HG03575 (cell line): Measurements from ENCODE around the gene MOAP1.
"Not testable (repeated sequence)": the region's sequence is repeated elsewhere in the genome, so short reads cannot be mapped to it uniquely, and the experiment has no call there.

Experiments
- ATAC-seq: cut with Tn5 transposase; IDR thresholded peaks from one replicate; pipeline ENCODE4 v1.9.1; 2021; ENCODE audit not compliant: unreplicated experiment, insufficient number of reproducible peaks, low FRiP score; ENCODE audit errors: extremely low read depth

The MOAP1 gene

GRCh38 chr14:93195316-93195999 is 10.8 kb upstream of the MOAP1 start:
- ATAC-seq = no peak

DNA sequence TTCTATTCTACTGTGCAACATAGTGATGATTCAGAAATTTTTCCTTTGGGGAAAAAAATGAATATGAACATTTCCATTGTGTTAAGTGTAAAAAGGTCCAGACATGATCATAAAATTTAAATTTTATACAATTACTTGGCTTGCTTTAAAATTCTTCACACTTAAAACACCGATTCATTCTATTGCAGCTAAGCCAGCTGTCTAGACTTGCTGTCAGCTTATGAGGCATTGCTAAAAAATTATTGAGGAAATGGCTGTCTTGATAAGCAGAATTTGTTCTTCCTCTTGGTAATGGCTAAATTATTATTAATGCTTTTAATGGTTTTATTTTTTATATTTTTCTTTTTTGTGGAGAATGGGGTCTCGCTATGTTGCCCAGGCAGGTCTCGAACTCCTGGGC is 2.3 kb upstream of the MOAP1 start:
- no peak for ATAC-seq

DNA sequence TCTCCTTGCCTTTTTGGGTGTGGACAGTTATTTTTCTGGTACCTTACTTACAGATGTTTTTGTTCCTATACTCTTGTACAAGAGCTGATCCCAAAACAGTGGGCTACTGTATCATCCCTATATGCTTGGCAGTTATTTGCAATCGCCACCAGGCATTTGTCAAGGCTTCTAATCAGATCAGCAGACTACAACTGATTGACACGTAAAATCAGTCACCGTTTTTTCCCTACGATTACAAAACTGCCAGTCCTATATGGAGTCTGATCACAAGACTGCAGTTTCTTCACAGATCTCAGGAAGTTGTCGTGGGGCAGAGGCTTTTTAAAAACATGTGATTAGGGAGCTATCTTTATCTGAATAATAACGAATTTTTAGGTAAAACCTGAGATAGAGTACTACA is 1.8 kb upstream of the MOAP1 start:
- ATAC-seq = no peak

DNA sequence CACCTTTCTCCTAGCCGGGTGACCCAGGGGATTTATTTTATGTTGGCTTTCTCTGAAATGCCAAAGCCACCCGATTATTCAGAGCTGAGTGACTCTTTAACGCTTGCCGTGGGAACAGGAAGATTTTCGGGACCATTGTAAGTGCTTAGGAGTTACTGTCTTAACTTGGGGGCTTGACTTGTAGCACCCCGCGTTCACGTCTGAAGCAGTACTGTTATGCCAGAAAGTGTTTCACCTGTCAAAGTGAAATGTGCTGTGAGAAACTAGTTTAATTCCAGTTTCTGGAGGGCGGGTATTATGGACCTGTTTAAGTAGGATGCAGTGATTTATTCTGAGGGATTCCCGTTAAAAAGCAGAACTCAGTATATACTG is 638 bp upstream of the MOAP1 start:
- ATAC-seq = no peak

DNA sequence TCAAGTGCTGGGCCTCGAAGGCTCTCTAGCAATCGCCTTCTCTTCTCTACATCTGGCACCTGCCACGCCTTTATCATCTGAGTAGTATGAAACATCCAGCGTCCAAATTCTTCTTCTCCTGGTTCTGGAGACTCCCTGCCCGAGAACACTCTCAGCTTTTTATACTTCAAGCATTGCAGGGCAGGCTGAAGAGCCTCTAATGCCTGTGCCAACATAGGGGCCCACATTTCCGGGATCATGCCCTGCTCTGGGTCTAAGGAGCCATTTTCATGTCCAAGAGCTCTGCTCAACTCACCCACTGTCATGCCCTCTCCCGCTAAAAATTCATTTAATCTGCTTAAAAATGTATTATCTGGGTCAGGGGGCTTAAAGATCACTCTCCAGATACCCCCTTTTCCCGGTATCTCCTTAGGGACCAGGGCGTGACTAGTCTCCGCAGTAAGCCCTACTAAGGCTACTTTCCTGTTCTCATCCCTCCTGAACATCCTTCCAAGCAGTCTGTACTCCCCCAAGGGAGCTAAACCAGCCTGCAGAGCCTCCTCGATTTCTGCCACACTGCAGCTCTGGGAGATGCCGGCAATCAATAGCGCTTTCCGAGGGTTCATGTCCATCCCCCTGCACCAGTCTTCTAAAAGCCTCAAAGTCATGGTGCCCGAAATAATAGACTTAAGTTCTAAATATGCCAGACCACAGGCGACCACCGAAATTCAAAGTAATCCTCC is 940 bp downstream of the MOAP1 start:
- no peak for ATAC-seq

GRCh38 chr14:93175492-93175891 is 9.2 kb downstream of the MOAP1 start:
- no peak for ATAC-seq

- not testable (repeated sequence) for ATAC-seq
Measured at GRCh38 chr14:93174731-93175130, 10.0 kb downstream of the MOAP1 start.

GRCh38 chr14:93173943-93174395 is 10.7 kb downstream of the MOAP1 start:
- no peak for ATAC-seq

GRCh38 chr14:93171376-93171775 is 13.3 kb downstream of the MOAP1 start:
- ATAC-seq = no peak

DNA sequence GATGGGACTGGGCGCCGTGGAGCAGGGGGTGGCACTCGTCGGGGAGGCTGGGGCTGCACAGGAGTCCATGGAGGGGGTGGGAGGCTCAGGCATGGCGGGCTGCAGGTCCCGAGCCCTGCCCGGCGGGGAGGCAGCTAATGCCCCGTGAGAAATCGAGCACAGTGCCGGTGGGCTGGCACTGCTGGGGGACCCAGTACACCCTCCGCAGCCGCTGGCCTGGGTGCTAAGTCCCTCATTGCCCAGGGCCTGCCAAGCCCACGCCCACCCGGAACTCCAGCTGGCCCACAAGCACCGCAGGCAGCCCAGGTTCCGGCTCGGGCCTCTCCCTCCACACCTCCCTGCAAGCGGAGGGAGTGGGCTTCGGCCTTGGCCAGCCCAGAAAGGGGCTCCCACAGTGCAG is 14.6 kb downstream of the MOAP1 start:
- ATAC-seq = not testable (repeated sequence)

- ATAC-seq = not testable (repeated sequence)
Measured at GRCh38 chr14:93169619-93170018, 15.1 kb downstream of the MOAP1 start.

GRCh38 chr14:93168610-93169009 is 16.1 kb downstream of the MOAP1 start:
- ATAC-seq = not testable (repeated sequence)

- ATAC-seq = not testable (repeated sequence)
Measured at GRCh38 chr14:93165271-93166265, 19.1 kb downstream of the MOAP1 start.

DNA sequence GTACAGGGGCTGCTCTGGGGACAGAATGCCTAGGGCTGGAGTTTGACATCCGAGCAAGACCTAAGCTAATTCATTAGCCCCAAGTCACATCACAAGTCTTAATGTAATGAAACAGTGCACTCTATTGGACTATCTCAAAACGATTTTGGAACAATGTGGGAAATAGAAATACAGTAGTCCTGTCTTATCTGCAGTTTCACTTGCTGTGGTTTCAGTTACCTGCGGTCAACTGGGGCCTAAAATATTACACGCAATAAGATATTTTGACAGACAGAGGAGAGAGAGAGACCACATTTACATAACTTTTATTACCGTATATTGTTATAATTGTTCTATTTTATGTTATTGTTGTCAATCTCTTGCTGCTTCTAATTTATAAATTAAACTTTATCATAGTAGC is 21.1 kb downstream of the MOAP1 start:
- no peak for ATAC-seq

- ATAC-seq = no peak
Measured at GRCh38 chr14:93161411-93161940, 23.2 kb downstream of the MOAP1 start.

GRCh38 chr14:93160353-93160801 is 24.3 kb downstream of the MOAP1 start:
- ATAC-seq = no peak

DNA sequence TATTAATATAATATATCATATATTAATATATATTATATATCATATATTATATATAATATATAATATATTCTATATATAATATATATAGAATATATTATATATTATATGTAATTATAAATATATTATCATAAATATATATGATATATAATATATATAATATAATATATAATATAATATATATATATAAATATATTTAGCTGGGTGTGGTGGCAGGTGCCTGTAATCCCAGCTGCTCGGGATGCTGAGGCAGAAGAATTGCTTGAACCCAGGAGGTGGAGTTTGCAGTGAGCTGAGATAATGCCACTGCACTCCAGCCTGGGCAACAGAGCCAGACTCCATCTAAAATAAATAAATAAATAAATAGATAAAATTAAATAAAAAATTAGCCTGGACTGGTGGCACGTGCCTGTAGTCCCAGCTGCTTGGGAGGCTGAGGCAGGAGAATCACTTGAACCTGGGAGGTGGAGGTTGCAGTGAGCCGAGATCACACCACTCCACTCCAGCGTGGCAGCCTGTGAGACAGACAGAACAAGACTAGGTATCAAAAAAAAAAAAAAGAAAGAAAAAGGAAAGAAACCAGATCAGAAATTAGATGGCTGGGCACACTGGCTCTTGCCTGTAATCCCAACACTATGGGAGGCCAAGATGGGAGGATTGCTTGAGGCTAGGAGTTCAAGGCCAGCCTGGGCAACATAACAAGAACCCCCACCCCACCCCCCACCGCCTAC is 24.9 kb downstream of the MOAP1 start:
- ATAC-seq = not testable (repeated sequence)

DNA sequence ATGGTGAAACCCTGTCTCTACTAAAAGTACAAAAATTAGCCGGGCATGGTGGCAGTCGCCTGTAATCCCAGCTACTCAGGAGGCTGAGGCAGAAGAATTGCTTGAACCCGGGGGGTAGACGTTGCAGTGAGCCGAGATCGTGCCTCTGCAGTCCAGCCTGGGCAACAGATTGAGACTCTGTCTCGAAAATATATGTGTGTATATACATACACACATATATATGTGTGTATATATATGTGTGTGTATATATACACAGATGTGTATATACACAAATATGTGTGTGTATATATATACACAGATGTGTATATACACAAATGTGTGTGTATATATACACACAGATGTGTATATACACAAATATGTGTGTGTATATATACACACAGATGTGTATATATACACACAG is 26.3 kb downstream of the MOAP1 start:
- ATAC-seq = not testable (repeated sequence)
